HL-60 (cell line): Measurements from ENCODE around the gene PRDM5.

Experiments
- POLR2AphosphoS5 ChIP-seq: IDR thresholded peaks from 2 replicates; pipeline ENCODE4 v1.6.1; 2012; ENCODE audit warnings: low read depth
- SPI1 ChIP-seq: IDR thresholded peaks from 2 replicates; pipeline ENCODE4 v1.6.1; 2012; ENCODE audit warnings: low read depth, mild to moderate bottlenecking, borderline replicate concordance
- TF ChIP-seq, protein P1 (sequence below): IDR thresholded peaks from one replicate; pipeline ENCODE4 v1.5.1; 2011; ENCODE audit warnings: low read length, control low read depth, inconsistent platforms; ENCODE audit not compliant: insufficient read depth
- TF ChIP-seq, protein P2 (sequence below): IDR thresholded peaks from 2 replicates; pipeline ENCODE4 v1.6.1; 2012; ENCODE audit warnings: low read depth; ENCODE audit not compliant: insufficient replicate concordance

DNA sequence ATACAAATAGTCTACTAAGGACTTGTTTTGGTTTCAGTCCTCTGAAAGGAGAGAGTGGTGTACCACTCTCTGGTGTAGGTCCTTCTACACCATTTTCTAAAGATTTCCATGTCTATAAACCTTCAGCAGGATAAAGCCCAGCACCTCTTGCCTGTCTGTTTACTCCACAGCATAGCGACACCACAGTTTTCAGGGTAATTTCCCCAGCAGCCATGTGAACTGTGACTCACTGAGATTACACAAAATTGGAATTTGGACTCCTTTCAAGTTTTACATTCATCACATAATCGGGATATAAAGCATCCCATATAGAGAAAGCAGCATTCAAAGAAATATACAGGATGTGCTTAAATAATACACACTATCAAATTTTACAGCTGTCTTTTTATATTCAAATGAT lies 229.6 kb downstream of the PRDM5 start:
- TF ChIP-seq, protein P1, sequence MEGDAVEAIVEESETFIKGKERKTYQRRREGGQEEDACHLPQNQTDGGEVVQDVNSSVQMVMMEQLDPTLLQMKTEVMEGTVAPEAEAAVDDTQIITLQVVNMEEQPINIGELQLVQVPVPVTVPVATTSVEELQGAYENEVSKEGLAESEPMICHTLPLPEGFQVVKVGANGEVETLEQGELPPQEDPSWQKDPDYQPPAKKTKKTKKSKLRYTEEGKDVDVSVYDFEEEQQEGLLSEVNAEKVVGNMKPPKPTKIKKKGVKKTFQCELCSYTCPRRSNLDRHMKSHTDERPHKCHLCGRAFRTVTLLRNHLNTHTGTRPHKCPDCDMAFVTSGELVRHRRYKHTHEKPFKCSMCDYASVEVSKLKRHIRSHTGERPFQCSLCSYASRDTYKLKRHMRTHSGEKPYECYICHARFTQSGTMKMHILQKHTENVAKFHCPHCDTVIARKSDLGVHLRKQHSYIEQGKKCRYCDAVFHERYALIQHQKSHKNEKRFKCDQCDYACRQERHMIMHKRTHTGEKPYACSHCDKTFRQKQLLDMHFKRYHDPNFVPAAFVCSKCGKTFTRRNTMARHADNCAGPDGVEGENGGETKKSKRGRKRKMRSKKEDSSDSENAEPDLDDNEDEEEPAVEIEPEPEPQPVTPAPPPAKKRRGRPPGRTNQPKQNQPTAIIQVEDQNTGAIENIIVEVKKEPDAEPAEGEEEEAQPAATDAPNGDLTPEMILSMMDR = no peak
- TF ChIP-seq, protein P2, sequence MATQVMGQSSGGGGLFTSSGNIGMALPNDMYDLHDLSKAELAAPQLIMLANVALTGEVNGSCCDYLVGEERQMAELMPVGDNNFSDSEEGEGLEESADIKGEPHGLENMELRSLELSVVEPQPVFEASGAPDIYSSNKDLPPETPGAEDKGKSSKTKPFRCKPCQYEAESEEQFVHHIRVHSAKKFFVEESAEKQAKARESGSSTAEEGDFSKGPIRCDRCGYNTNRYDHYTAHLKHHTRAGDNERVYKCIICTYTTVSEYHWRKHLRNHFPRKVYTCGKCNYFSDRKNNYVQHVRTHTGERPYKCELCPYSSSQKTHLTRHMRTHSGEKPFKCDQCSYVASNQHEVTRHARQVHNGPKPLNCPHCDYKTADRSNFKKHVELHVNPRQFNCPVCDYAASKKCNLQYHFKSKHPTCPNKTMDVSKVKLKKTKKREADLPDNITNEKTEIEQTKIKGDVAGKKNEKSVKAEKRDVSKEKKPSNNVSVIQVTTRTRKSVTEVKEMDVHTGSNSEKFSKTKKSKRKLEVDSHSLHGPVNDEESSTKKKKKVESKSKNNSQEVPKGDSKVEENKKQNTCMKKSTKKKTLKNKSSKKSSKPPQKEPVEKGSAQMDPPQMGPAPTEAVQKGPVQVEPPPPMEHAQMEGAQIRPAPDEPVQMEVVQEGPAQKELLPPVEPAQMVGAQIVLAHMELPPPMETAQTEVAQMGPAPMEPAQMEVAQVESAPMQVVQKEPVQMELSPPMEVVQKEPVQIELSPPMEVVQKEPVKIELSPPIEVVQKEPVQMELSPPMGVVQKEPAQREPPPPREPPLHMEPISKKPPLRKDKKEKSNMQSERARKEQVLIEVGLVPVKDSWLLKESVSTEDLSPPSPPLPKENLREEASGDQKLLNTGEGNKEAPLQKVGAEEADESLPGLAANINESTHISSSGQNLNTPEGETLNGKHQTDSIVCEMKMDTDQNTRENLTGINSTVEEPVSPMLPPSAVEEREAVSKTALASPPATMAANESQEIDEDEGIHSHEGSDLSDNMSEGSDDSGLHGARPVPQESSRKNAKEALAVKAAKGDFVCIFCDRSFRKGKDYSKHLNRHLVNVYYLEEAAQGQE = no peak
- TF ChIP-seq POLR2AphosphoS5 (no peak), SPI1 (no peak)
